ENCODE measurements around the gene EPOP.

EPOP gene

GRCh38 chr17:38705803-38706504 lies 31.2 kb upstream of the EPOP start:
- peak; percentile 50 to 62 for DNase-seq

GRCh38 chr17:38705523-38705802 lies 30.7 kb upstream of the EPOP start:
- no peak for DNase-seq

GRCh38 chr17:38704606-38705522 lies 30.1 kb upstream of the EPOP start, which contains the start of gene MLLT6:
MLLT6 (plus strand) TSS chr17:38705273; CDS start chr17:38705633, 360 bp downstream.
- peak; percentile 88 to 95 for DNase-seq

- DNase-seq, result peak; percentile 86 to 92
Measured at GRCh38 chr17:38703742-38704605, 29.2 kb upstream of the EPOP start.

GRCh38 chr17:38702916-38703741 lies 28.4 kb upstream of the EPOP start:
- peak; percentile 50 to 59 for DNase-seq

- peak; percentile 73 to 85 for DNase-seq
Measured at GRCh38 chr17:38702166-38702915, 27.6 kb upstream of the EPOP start.

- peak; percentile 81 to 85 for DNase-seq
Measured at GRCh38 chr17:38701504-38702165, 26.9 kb upstream of the EPOP start.

GRCh38 chr17:38698760-38699159 lies 24.0 kb upstream of the EPOP start:
- DNase-seq, result no peak

GRCh38 chr17:38697061-38697820 lies 22.5 kb upstream of the EPOP start:
- no peak for DNase-seq

GRCh38 chr17:38693700-38694329 lies 19.1 kb upstream of the EPOP start:
- DNase-seq, result no peak

- no peak for DNase-seq
Measured at GRCh38 chr17:38691154-38691553, 16.4 kb upstream of the EPOP start.

- DNase-seq, result no peak
Measured at GRCh38 chr17:38690386-38690785, 15.6 kb upstream of the EPOP start.

- DNase-seq, result no peak
Measured at GRCh38 chr17:38687286-38687685, 12.5 kb upstream of the EPOP start.

- no peak for DNase-seq
Measured at GRCh38 chr17:38685491-38685890, 10.7 kb upstream of the EPOP start.

- DNase-seq, result no peak
Measured at GRCh38 chr17:38681096-38681495, 6.3 kb upstream of the EPOP start.

- no peak for DNase-seq
Measured at GRCh38 chr17:38677819-38678218, 3.1 kb upstream of the EPOP start.

- peak; percentile 77 to 87 for DNase-seq
Measured at GRCh38 chr17:38676706-38677504, 2.1 kb upstream of the EPOP start.

GRCh38 chr17:38674014-38674748 lies 576 bp downstream of the EPOP start:
- peak in 1 of 2 donors; percentile 46 for DNase-seq

Measured in activated CD4-positive, alpha-beta T cell treated with anti-CD3 and anti-CD28 coated beads for 4 hours (primary cell).